ENCODE measurements around the gene FBXO47. TPM values are rescaled to one million over a fixed set of nuclear protein-coding genes. Genes with fewer than 3 reads are reported as not detected.

Gene FBXO47
- total and polyA plus RNA-seq, 2 donors (not counting 1 experiment from before 2014, with no cell fraction given) = not detected

DNA sequence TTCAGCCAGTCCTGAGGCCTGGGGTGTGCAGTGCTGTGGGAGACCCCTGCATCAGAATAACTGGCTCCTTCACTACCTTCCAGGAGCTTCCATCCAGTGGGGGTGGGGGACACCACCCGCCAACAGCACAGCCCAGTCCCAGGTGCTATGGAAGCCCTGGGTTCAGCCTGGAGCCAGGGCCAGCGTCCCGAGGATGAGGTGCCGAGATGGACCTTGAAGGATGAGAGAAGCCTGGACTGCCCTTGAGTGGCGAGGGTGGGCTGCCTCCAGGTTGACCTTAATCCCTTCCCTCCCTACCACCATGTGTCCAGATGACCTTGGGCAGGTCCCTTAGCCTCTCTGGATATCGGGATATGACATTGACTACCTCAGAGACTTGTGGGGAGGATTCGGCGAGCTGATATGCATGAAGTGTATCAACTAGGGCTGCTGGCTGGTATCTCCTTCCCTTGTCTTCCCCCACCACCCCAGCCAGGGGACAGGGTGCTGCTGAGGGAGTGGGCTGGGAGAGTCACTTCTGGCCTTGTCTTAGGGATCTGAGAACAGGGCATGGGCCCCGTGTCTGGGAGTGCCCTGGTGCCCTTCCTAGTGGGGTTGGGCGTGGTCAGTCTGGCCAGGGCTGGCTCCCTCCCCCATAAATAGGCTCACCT, 56.0 kb downstream of the FBXO47 start:
- ATAC-seq (ENCODE audit: low read depth) (no peak), DNase-seq (no peak)
- H3K79me2 ChIP-seq (ENCODE audit: control insufficient read depth, insufficient read depth, low read length) = peaks cover 70% of the 10 kb centered on the region
- ChIA-PET POLR2A (no interaction called here), CTCF (interaction anchor here (0.8 kb wide), 1 partner anchor 264 kb away, joined by 3 read pairs; no protein-coding TSS in a partner anchor)
- H3K9me3 ChIP-seq (ENCODE audit: control extremely low read depth in 1 of 3, control insufficient read depth in 2 of 3, insufficient read depth in 1 of 3, low read length in 2 of 3) = no peaks in the 10 kb centered on the region
- no peak for TF ChIP-seq EZH2 (IDR thresholded peaks at IDR 0.05; ENCODE audit: borderline replicate concordance, insufficient read depth, low read depth, low read length, poor library complexity, severe bottlenecking)
- TF ChIP-seq, protein P1, sequence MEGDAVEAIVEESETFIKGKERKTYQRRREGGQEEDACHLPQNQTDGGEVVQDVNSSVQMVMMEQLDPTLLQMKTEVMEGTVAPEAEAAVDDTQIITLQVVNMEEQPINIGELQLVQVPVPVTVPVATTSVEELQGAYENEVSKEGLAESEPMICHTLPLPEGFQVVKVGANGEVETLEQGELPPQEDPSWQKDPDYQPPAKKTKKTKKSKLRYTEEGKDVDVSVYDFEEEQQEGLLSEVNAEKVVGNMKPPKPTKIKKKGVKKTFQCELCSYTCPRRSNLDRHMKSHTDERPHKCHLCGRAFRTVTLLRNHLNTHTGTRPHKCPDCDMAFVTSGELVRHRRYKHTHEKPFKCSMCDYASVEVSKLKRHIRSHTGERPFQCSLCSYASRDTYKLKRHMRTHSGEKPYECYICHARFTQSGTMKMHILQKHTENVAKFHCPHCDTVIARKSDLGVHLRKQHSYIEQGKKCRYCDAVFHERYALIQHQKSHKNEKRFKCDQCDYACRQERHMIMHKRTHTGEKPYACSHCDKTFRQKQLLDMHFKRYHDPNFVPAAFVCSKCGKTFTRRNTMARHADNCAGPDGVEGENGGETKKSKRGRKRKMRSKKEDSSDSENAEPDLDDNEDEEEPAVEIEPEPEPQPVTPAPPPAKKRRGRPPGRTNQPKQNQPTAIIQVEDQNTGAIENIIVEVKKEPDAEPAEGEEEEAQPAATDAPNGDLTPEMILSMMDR (IDR thresholded peaks at IDR 0.05) = no peak
- no peak overlapping the region for H3K27ac Mint-ChIP-seq
- H2AFZ ChIP-seq (ENCODE audit: insufficient read depth, low read depth, low read length, poor library complexity, severe bottlenecking) = no peak overlapping the region
- no peak overlapping the region for H3K4me3 Mint-ChIP-seq
- no peaks in the 10 kb centered on the region for H3K27me3 ChIP-seq (replicated peaks in 1 of 4; ENCODE audit: control extremely low read depth in 1 of 4, control insufficient read depth in 3 of 4, insufficient read depth in 4 of 4, low read length in 3 of 4)
- no peaks in the 10 kb centered on the region for H3K9me3 Mint-ChIP-seq (ENCODE audit: insufficient read depth)
- H3K9ac ChIP-seq (ENCODE audit: low read length) = no peak overlapping the region
- WGBS (ENCODE audit: insufficient coverage) = 97% methylated on average over 4 of the region's 10 CpGs
- H3K4me1 Mint-ChIP-seq = peaks cover 23% of the 10 kb centered on the region
- peaks cover 87% of the 10 kb centered on the region for H4K20me1 ChIP-seq (ENCODE audit: control insufficient read depth, insufficient read depth, low read length, poor library complexity, severe bottlenecking)
- H3K27ac ChIP-seq (ENCODE audit: low read length in 2 of 2) = no peak overlapping the region
- peaks cover 2 to 67% of the 10 kb centered on the region in 2 experiments for H3K36me3 ChIP-seq (replicated peaks in 1 of 2; ENCODE audit: control extremely low read depth in 1 of 2, control insufficient read depth in 1 of 2, extremely low read depth in 1 of 2, insufficient read depth in 2 of 2, low read length in 1 of 2)
- no peaks in the 10 kb centered on the region for H3K27me3 Mint-ChIP-seq
- intact Hi-C loops (cut with micrococcal nuclease) = no loop called here
- no peak overlapping the region for H3K4me3 ChIP-seq (ENCODE audit: control extremely low read depth in 1 of 5, extremely low read depth in 1 of 5, insufficient read depth in 1 of 5, low read depth in 2 of 5, low read length in 4 of 5)
- H3K4me2 ChIP-seq (replicated peaks; ENCODE audit: low read depth, low read length, poor library complexity, severe bottlenecking) = no peak overlapping the region
- H3K4me1 ChIP-seq (ENCODE audit: control insufficient read depth in 2 of 2, insufficient read depth in 2 of 2, low read length in 2 of 2) = peaks cover 9 to 22% of the 10 kb centered on the region in 2 donors

DNA sequence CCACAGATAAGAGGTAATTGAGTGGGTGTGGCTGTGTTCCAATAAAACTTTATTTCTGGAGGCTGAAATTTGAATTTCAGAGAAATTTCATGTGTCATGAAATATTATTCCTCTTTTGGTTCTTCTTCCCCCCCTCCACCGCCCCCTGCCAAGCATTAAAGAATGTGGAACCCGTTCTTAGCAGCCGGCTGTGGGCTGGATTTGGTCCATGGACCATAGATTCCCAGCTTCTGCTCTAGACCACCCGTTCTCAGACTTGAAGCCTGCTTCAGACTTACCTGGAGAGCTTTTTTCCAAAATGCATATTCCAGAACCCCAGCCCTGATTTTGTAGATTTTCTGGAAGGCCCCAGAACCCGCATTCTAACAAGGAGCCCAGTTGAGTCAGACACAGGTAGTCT, 56.9 kb downstream of the FBXO47 start:
- Histone ChIP-seq H3K27ac (ENCODE audit: low read length in 2 of 2) (no peak overlapping the region), H3K4me3 (ENCODE audit: control extremely low read depth in 1 of 5, extremely low read depth in 1 of 5, insufficient read depth in 1 of 5, low read depth in 2 of 5, low read length in 4 of 5) (no peak overlapping the region), H3K9me3 (ENCODE audit: control extremely low read depth in 1 of 3, control insufficient read depth in 2 of 3, insufficient read depth in 1 of 3, low read length in 2 of 3) (no peaks in the 10 kb centered on the region), H3K27me3 (replicated peaks in 1 of 4; ENCODE audit: control extremely low read depth in 1 of 4, control insufficient read depth in 3 of 4, insufficient read depth in 4 of 4, low read length in 3 of 4) (no peaks in the 10 kb centered on the region), H3K9ac (ENCODE audit: low read length) (no peak overlapping the region), H3K4me2 (replicated peaks; ENCODE audit: low read depth, low read length, poor library complexity, severe bottlenecking) (no peak overlapping the region), H4K20me1 (ENCODE audit: control insufficient read depth, insufficient read depth, low read length, poor library complexity, severe bottlenecking) (peaks cover 87% of the 10 kb centered on the region), H3K79me2 (ENCODE audit: control insufficient read depth, insufficient read depth, low read length) (peaks cover 78% of the 10 kb centered on the region), H3K4me1 (ENCODE audit: control insufficient read depth in 2 of 2, insufficient read depth in 2 of 2, low read length in 2 of 2) (peaks cover 13 to 31% of the 10 kb centered on the region in 2 donors), H2AFZ (ENCODE audit: insufficient read depth, low read depth, low read length, poor library complexity, severe bottlenecking) (no peak overlapping the region), H3K36me3 (replicated peaks in 1 of 2; ENCODE audit: control extremely low read depth in 1 of 2, control insufficient read depth in 1 of 2, extremely low read depth in 1 of 2, insufficient read depth in 2 of 2, low read length in 1 of 2) (peaks cover 2 to 59% of the 10 kb centered on the region in 2 experiments)
- ChIA-PET POLR2A (no interaction called here), CTCF (interaction anchor here (0.8 kb wide), 1 partner anchor 264 kb away, joined by 3 read pairs; no protein-coding TSS in a partner anchor)
- Mint-ChIP-seq H3K4me3 (no peak overlapping the region), H3K27me3 (no peaks in the 10 kb centered on the region), H3K9me3 (ENCODE audit: insufficient read depth) (no peaks in the 10 kb centered on the region), H3K27ac (no peak overlapping the region), H3K4me1 (peaks cover 30% of the 10 kb centered on the region)
- 89% methylated on average over 4 of the region's 5 CpGs for WGBS (ENCODE audit: insufficient coverage)
- TF ChIP-seq EZH2 (IDR thresholded peaks at IDR 0.05; ENCODE audit: borderline replicate concordance, insufficient read depth, low read depth, low read length, poor library complexity, severe bottlenecking) = no peak
- TF ChIP-seq, protein P1 (IDR thresholded peaks at IDR 0.05) = no peak
- DNase-seq (no peak), ATAC-seq (ENCODE audit: low read depth) (no peak)
- intact Hi-C loops (cut with micrococcal nuclease) = no loop called here
